HG02981 (cell line): Measurements from ENCODE around the gene SMYD2.

ENCODE experiments used
- ATAC-seq: cut with Tn5 transposase; IDR thresholded peaks from one replicate; pipeline ENCODE4 v1.9.1; 2021; ENCODE audit warnings: mild to moderate bottlenecking, moderate library complexity; ENCODE audit not compliant: unreplicated experiment

SMYD2 gene

DNA sequence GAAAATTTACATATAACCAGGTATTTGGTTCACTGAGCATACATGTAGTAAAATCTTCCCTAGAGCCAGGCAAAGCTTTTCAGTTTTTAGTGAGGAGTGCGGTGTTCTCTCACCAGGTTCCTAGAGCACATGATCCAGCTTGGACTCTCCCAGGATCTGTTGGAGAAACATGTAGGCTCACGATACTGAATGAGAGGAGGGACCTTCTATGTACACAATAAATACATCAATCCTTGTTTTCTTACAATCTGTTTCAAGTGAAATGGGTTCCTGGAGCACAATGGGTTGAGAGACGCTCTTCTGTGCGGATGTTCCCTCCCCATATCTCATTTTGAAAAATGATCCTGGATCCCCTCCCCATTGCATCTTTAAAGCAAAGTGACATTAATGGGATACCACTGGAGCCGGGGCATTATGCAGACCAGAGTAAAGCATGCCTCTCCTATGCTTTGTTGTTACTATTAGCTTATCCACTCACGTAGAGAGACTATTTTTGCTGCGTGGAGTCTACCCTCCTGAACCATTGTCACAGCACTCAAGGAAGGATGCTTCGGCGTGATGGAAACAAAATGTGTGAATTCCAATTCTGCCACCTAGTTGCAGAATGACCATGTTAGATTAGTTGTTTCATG, 19.3 kb downstream of the SMYD2 start:
- ATAC-seq: no peak

DNA sequence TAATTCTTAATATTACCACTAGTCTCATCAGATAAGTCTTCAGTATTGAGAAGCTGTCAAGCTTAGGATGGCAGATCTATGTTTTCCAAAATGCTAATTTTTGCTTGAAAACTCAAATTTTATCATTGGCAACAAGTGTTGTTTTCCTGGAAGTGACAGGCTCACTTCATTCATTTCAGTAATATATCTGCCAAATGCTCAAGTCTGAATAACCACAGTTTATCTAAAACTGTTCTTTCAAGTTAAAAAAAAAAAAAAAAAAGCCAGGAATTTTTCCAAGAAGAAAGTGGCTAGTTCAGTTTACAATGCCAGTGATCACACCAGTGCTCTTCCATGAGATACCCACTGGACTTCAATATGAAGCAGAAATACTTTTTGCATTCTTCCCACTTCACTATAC, 20.6 kb downstream of the SMYD2 start:
- no peak for ATAC-seq

DNA sequence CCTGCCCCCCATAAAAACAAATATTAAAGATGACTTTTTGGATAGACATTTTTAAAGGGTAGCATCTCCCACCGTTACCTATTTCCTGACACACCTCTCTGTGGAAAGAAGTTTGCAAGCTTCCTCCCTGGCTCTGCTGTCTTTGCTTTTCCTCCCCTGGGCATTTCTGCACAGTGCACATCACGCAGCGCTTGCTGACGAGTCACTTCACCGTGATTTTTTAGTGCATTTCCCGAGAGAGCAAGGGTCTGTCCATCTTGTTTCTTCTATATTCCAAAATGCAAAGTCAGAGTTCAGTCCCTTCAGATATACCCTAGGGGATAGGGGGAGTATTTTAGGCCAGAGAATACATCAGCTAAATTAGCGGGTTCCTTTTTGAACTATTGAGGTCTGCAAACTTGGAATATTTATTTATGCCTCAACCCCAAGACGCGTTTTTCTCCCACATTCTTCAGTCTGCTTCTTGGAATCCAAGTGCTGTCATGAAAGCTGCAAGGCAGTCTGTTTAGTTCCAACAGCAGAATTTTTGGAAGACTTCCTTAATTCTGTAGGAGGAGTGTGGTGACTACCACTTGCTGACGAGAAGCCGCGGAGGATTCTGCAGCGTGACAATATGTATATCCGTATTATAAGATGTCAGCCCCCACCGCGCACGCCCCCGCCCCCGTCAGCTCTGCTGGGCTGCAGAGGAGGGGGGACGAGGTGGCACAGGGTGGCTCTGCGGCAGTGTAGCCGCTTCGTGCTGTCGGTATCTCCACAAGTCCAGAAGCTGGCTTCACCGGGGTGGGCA, 22.4 kb downstream of the SMYD2 start:
- ATAC-seq: no peak

DNA sequence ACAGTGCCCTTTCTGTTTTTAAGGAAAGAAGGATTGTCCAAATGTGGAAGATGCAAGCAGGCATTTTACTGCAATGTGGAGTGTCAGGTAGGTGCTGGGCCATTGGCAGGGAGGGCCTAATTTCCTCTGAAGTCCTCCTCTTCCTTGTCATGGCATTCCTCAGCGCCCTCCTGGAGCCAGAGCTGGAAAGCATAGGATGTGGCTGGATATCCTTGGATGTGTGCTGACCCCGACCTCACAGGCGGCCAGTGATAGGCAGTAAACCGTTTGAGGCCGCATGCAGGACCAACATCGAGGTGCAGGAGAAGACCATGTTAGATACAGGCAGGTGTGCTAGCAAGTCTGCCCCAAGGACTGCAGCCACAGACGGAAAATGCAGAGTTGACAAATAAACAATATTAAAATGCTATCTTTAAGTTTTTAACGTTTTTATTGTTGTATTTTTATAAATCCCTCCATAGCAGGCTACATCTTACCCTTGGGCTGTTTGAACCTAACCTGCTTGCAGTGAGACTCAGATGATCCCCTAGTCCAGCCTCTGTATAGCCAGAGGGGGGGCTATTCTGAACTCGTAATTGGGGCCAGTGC, 24.3 kb downstream of the SMYD2 start:
- ATAC-seq: no peak

DNA sequence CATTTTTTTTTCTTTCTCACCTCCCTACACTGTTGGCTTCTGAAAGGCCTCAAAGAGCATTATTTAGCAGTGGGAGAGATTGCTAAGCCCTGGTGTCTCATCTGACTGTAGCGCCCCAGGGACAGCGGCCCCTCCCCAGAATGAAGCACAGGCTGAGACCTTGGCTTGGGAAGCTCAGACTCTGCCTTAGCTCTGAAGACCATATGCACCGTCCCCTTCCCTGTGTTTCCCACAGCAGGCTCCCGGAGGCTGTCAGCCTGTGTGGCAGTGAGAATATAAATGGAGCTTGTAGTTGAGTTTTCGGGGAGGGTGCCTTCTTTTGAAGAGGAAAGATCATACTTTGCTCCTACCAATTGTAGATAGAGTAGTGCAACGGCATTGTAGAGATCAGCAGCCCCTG, 25.3 kb downstream of the SMYD2 start:
- ATAC-seq: no peak

DNA sequence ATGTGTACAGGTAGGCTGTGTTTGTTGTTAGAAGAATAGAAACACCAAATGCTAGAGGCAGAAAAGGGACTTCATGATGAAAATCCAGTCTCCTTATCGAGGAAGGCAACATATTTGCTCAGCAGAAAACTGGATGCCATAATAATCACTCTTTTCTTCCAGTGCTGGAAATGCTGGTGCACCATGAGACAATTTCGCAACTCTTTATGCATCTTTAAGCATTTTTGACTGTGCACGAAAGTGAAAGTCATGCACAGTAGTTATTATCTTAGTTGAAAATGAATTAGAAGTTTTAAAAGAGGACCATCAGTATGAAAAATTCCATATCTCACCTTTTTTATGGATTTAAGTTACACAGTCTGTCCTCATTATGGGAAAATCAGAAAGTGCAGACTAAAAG, 29.1 kb downstream of the SMYD2 start:
- peak; percentile 53 for ATAC-seq

DNA sequence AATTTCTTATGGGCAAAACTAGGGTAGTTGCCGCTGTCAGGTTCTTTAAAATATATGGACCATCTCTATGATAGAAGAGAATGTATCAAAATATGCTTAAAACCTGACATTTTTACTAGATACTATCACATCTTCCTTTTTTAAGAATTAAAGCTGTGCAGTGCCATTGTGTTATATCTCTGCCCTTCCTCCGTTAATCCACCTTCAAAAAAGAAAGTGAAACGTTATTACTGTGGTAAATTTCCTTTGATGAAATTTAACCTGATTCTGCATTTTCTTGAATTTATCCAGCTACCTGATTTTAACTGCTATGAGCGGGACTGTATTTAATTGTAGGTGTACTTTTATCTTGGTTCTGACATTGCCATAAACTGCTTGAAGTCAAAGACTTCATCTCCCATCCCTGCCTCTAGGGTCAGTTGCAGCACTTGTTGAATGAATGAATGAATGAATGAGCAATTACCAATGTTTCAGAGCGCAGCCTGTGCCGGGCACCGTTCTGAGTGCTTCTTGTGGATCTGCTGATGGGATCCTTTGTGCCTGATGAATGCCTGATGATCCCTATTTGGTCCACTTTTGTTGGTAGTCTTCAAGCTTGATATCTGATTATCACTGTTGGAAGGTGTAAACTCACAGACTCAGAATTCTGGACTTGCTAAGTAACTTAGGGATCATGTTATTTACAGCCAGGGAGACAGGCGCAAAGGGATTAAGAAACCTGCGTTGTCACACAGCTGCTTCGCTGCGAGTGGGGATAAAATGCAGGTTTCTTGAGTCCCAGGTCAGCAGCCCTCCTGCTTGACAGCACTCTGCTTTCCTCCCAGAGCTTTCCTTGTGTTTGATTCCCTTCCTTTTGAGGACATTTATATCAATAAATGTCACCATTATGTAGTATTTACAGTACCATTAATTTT, 30.1 kb downstream of the SMYD2 start:
- ATAC-seq: peak; percentile 36

DNA sequence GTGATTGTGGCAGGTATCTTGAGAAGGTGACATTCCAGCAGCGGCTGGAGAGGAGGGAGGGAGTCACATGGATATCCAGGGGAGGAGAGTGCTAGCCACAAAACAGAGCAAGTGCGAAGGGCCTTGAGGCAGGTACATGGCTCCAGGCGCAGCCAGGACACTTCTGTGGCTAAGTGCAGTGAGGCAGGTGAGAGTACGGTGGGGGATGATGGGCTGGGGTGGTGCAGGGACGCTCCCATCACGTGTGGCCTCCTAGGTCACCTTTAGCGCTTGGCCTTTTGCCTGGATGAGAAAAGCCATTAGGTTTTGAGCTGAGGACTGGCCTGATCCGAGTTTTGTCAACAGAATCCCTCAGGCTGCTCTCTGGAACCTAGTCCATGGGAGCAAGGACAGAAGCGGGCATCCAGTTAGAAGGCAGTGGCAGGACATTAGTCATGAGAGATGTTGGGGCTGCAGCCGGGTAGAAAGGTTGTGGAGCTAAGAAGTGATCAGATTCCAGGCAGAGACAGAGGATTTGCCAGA, 31.6 kb downstream of the SMYD2 start:
- no peak for ATAC-seq

DNA sequence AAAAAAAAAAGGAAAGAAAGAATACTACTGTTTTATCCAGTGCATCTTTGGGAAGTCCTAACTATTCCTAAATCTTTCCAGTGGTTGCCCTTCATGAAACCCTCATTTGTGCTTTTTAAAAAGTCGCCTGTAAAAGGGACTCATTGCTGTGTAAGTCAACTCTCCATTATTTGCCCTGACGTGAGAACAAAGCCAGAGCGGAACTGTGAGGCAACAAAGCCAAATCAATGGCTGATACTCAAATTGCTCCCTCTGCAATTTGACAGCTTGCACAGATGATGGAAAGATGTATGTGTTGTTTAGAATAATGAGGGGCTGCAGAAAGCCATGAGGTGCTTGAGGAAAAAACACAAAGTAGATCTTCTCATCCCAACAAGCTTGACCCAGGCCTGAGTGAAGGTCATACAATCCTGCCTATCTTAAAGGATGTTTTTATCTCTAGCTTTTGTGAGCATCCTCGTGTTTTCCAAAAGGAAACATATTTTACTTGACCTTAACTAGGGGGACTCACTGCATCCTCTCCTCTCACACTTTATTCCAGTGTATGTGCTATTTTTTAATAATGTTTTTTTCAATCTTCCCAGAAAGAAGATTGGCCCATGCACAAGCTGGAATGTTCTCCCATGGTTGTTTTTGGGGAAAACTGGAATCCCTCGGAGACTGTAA, 33.4 kb downstream of the SMYD2 start:
- no peak for ATAC-seq

DNA sequence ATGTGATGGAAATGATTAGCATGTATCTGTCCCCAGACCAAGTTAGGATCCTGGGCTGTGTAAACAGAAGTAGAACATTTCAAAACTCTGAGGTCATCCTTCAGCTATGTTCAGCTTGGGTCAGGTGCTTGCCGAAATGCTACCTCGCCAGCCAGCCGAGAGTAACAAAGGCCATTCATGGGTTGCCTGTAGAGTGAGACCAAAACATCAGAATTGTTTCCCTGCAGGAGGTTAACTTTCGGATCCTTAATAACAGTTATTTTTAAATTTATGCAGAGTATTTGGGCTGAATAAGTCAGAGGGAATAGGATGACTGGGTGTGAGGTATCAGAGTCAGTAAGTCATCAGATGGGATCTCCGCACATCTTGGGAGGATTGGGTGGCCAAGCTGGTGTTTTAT, 35.6 kb downstream of the SMYD2 start:
- ATAC-seq: no peak

DNA sequence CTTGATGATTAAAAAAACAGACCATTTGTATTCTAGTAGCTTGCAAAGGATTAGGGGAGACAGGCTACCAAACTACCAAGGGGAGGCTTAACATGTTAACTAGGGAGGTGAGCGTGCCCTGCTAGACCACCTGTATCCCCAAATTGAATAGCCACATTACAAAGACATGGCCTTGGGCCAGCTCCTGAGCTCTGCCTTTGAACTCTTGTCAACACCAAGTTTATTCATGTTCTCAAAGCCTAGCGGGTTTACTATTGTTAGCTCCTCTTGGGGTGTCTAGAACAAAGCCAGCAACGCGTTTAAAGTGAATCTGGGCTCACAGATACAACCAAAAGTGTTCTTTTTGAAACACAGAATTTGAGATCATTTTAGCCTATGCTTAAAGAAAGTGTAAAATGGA, 36.3 kb downstream of the SMYD2 start:
- no peak for ATAC-seq

DNA sequence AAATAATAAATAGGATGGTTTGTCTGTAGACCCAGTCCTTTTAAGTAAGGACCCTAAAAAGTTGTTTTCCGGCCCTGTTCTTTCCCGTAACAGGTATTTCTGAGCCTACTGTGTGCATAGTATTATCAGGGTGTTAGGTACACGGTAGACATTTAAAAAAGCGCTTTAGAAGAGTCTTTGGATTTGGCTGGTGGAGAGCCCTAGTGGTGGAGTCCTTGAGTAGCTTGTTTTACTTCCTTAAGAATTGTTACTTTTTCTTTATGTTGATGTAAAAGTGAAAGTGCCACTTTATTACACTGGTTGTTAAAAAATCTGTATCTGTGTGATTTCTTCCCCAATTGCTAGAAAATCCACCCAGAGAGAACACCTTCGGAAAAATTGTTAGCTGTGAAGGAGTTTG, 36.8 kb downstream of the SMYD2 start:
- ATAC-seq: no peak

DNA sequence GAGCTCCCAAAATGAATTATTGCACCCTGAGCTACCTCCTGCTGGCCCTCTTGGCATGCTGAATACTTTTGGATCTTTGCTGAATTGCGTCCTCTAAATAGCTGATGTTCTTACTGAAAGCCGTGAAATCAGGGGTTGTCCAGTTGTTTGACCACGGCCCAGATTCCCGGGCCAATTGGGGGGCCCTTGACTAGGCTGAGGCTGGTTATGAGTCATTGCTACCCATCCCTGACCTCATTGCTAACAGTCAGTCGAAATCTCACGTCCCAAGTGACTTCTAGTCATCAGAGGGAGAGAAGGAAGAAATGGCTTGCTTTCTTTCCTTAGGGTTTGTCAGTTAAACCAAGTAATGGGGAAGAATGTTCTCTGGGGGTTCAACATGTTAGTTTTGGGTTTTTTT, 37.4 kb downstream of the SMYD2 start:
- ATAC-seq: no peak

DNA sequence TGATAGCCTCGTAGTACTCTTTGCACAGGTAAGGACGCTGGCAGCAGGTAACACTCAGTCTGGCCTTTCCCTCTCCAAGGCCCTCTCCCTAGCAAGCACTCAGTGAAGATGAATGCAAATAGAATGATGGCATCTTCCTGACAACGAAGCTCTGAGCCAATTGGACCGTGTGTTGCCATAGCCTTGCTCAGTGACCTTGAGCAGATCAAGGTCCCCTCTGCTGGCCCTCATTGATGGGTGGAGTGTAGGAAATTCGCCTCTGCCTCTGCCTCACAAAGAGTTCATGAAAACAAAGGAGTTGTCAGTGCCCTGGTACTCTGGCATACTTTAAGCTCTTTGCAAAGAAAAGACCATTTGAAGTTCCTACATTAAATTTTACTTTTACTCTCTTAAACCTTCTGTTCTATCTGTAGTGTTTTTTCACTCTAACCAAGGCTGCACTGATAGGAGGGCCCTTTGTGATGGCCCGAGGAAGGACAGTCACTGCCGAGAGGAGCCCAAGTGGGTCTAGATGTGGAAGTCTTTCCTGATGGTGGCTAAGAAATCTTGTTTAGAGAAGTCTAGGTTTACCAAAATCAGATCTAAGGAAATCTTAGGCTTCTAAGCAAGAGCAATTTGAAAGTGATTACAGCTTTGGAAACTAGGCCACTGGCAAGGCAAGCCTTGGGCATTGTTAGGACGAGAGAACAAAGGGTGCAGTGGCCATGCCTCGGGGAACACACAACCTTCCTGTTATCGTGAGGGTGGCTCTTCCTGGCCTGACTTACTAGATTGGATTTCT, 38.2 kb downstream of the SMYD2 start:
- ATAC-seq: no peak

DNA sequence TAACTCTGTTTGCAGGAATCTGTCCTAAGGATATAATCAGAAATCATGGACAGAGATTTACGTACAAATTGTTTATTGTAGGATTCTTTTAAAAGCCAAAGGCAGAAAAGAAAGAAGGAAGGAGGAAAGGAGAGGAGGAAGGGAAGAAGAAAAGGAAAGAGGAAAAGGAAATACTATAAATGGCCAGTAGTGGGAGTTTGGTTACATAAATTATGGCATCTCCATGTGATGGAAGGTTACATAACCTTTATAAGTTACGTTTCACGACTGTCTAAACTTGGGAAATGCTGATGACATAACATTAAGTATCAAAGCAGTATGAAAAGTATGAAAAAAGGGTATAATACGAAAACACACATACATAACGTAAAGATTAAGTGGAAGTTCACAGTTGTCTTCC, 39.0 kb downstream of the SMYD2 start:
- no peak for ATAC-seq

DNA sequence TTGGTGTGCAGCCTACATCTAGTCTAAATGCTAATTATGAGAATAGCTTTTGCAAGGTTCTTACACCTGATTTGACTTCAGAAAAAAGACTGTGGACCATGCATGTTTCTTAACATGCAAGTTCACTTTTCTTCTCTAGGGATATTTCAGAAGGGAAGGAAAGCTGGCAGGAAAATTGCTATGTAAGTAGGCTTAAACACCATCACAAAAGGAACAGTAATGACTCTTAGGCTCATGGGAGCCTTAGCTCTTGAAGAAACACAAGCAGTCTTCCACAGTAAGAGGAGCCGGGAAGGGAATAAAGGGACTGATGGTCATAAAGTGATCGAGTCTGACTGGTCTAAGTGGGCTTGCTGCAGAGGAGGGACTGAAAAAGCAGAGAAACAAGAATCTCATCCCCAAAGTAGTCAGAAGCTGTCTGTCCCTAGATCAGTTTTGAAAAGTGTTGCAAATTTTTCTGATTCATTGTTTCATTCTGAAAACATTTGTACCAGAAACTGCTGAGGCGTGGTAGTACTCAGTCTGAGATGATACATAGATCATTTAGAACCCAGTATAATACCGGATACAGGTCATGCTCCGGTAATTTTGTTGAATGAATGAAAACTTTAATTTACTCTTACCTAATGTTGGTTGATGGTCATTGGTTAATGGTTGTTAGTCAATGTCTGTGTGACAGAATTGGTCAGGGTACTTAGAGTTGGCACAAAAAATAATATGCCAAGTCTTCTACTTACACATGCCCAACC, 40.9 kb downstream of the SMYD2 start:
- ATAC-seq: peak; percentile 68

DNA sequence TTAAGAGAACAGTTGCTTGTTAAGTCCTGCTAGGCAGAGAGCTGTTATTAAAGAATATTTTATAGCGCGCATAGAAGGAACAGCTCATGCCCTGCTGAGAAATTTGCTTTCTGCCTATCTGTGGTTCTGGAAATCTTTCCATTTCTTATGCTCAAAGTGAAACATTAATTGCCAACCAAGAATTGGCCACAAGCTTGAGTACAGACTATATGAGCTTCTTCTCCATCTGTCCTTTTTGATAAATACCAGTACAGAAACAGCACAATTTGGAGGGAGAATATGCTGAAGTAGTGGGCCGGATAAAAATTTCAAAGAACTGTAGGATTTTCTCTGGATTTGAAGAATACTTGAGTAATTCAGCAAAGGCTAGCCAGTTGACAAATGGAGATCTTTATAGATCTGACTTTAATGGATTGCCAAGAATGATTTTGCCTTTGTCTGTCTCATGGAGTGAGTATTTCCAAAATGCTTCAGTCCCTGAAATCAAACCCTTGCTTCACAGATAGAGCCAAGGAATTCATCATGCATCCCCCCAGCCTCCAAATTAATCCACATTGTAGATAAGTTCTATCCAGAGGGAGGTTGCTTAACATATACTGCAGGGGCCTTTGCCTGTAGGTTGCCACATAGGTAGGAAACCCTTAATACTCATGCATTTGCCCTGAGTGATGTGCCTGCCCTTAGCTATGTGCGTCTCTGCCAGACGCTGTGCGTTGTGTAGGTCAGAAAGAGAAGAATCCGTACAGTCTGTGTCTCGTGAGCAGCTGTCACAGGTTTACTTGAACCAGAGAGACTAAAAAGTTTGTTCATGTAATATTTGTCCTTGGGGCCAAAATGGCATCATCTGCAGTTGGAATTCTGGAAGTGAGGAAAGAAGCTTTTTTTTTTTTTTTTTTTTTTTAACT, 44.2 kb downstream of the SMYD2 start:
- no peak for ATAC-seq

DNA sequence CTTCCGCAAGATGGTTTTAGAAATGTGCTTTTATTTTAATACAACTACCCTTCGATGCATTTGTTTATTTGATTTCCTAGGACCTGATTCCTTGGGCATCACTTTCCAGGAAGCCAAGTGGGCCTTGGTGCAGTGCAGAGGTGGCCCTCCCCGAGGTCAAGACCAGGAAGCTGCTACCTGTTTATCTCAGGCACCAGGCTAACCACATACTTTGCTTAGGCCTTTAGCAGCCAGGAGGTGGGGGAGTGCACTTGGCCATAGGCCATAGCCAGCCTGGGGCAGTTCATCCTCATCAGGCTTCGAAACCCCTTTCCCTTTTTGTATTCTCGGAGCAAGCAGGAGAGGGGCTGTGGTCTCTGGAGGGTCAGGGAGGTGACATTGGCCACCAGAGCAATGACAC, 45.4 kb downstream of the SMYD2 start:
- peak; percentile 37 for ATAC-seq
